T-helper 1 cell (primary cell): ENCODE data around the gene GRID1.

Experiments
- DNase-seq, 5 donors: peaks; one replicate each; pipeline ENCODE4 v3.0.0-alpha.2; 2012 to 2020

GRID1 gene

DNA sequence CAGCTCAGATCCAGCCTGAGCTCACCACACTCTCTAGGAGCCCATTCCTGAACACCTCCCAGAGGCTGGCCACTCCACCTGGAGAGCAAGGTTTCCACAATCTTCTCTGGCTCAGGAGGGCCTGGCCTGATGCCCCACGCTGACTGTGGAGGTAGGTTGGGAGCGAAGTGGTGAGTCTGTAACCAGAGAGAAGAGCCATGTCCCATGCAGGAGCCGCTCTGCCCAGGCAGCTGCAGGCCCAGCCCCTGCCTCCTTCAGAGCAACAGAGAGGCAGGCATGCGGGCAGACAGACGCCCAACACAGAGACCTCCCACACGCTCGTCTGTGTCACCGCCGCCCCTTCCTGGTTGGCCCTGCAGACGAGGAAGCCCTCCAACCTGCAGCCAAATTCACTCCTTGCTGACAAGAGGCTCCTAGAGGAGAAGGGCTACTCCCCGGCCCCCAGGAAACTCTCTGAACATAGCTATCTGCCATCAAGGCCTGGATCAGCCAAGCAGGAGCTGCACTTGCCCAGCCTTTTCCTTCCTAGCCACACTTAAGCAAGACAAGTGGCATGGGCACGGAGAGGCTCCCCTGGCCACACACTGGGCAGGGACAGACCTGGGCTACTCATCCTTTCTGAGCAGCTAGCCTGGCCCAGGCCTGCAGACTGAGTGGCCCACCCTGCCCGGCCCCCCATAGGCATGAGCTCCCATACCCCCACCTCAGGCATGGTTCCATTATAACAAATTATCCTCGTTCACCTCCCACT lies 101.9 kb downstream of the GRID1 start:
- no peak for DNase-seq

GRCh38 chr10:86263907-86264306 lies 102.7 kb downstream of the GRID1 start:
- no peak for DNase-seq

DNA sequence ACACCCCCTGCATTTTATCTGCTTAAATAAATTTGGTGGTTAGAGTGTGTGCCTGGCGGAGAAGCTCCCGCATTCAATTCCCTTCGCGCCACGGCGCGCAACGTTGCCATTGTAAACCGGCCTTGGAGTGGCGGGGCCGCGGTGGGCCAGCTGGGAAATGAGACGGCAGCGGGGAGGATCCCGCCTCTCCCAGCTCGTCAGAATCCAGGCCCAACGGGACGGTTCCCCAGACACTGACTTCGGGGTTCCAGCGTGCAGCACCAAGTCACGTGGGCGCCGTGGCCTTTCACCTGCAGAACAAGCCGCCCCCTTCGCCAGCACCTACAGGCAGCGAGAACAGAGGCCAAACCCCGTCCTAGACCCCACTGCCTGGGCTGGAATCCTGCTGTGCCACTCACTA lies 103.4 kb downstream of the GRID1 start:
- DNase-seq: no peak

GRCh38 chr10:86262688-86263181 lies 103.9 kb downstream of the GRID1 start:
- DNase-seq: no peak

DNA sequence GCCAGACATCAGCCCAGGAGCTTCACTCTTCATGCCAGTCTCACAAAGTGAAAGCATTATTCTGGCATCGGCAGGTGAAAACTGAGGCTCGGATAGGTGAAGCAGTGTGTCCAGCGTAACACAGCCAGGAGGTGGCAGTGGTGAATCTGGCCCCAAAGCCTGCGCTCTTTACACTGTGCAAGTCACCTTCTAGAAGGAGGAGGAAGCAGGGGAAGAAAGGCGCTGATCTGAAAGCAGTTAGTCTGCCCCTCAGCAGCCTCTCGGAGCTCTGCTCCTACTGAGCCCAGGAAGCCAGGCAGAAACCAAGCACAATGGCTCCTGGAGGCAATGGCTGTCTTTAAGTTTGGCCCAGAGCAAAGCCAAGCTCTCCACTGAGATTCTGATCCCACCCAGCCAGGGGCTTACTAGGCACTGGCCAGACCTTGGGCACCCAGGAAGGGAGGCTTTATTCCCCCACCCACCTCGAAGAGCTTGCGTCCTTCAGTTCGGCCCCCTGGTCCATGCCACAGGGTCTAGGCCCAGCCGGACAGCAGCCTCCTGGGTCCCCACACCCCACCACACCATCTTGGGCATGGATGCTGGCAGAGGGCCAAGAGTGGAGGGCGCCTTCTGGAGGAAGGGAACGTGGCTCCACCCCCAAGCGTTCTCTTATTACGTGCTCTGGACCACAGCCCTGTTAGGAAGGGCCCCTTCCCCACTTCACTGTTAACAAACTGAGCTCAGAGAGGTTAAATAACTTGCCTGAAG lies 104.5 kb downstream of the GRID1 start:
- peak in 1 of 5 donors; percentile 5 for DNase-seq

DNA sequence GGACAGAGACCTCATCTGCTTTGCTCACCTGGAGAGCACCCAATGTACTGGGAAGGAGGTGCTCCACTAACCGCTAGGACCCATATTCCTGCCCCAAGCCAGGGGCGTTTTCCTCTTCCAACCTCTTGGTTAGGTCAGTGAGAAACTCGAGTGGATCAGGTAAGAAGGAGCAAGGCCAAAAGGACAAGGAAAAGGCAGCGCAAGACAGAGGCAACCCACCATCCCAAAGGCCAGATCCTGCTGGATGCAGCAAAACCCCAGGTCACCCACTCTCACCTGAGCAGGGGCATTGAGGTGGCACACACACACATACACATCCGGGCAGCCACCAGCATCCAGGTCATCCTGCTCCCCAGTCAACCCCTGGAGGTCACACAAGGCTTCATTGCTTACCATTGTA lies 105.1 kb downstream of the GRID1 start:
- no peak for DNase-seq

DNA sequence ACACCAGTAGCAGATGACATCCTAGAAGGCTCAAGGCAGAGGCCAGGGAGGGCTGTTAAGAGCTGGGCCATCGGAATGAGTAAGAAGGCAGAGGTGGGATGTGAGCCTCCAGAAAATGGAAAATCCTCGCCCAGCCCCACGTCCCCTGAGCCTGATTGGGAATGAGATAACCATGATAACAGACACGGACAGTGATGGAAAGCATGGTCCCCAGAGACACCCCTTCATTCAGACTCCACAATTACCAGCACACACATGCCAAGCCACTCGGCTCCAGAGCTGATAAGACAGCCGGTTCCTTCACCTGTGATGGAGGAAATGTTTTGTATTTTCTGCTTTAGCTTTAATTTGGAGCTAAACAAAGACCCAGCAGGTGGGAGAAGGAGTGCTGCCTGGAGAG lies 106.0 kb downstream of the GRID1 start:
- no peak for DNase-seq

DNA sequence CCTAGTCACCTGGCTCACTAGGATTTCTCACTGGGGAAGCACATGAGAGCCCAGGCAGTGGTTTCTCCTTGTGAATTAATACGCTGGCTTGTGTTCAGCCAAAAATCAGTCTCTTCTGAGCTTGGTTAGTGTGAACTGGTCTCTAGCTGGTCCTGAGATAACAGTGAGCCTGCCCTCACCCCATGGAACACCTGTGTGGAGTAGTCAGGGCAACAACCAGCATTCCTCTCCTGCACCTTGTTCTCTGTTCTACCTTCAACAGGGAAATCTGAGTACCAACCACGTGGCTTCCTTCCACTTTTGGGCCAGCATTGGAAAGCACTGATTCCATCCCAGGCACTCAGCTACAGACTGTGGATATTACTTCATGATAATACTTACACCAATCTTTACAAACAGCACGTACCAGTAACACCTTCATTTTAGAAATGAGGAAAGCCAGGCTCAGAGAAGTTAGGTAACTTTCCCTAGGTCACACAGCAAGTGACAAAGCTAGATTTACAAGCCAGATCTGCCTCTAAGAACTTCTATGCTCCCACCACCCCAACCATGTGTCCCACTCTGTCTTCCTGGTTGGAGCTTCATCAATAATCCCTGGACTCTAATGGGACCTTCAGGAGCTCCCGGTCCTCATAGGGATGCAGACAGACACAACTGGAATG lies 106.6 kb downstream of the GRID1 start:
- DNase-seq: no peak

GRCh38 chr10:86258941-86259340 lies 107.7 kb downstream of the GRID1 start:
- no peak for DNase-seq

DNA sequence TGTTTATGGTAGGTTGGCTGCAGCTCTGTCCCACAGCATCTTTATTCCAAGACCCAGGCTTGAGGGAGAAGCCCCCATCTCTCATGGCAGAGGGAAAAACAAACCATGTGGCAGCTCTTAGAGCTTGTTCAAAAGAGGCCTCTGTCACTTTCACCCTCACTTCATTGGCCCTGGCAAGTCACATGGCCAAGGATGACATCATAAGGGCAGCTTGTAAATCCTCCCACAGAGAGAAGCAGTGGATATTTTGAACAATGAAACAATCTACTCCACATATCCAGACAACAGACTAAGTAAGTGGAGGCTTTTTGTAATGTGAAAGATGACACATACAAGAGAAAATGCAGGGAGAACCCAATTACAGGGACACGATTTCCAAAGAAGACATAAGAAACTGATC lies 108.1 kb downstream of the GRID1 start:
- no peak for DNase-seq

- DNase-seq: no peak
Observed at GRCh38 chr10:86257683-86258082, 108.9 kb downstream of the GRID1 start.

DNA sequence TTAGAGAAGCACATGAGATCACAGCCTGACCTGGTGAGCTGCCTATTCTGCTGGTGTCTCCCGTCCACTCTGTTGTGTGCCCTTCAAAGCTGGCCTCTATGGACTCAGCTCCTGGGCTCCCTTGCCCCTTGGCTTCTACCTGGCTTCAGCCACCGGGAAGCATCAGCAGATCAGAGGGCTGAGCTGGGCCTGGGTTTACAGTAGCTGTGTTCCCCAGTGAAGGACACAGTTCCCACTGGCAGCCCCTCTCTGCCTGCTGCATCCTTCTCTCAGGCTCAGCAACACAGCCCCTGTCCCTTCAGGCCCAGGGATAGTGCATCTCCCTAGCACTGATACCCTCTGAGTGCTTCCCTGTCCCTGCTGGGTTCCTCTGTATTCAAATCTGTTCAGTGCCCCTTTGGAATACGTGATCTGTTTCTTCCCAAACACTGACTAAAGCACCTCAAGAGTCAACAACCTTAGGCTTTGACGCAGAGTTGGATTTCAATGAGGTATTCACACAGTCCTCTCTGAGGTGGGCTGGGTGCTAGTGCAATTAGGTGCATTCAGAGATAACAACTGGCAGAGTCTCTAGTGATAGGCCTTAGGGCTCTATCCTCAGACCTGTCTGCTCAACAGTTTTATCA lies 109.8 kb downstream of the GRID1 start:
- no peak for DNase-seq

- DNase-seq: no peak
Observed at GRCh38 chr10:86255405-86256251, 111.0 kb downstream of the GRID1 start.

- no peak for DNase-seq
Observed at GRCh38 chr10:86254526-86255174, 111.9 kb downstream of the GRID1 start.

- no peak for DNase-seq
Observed at GRCh38 chr10:86254081-86254480, 112.5 kb downstream of the GRID1 start.

DNA sequence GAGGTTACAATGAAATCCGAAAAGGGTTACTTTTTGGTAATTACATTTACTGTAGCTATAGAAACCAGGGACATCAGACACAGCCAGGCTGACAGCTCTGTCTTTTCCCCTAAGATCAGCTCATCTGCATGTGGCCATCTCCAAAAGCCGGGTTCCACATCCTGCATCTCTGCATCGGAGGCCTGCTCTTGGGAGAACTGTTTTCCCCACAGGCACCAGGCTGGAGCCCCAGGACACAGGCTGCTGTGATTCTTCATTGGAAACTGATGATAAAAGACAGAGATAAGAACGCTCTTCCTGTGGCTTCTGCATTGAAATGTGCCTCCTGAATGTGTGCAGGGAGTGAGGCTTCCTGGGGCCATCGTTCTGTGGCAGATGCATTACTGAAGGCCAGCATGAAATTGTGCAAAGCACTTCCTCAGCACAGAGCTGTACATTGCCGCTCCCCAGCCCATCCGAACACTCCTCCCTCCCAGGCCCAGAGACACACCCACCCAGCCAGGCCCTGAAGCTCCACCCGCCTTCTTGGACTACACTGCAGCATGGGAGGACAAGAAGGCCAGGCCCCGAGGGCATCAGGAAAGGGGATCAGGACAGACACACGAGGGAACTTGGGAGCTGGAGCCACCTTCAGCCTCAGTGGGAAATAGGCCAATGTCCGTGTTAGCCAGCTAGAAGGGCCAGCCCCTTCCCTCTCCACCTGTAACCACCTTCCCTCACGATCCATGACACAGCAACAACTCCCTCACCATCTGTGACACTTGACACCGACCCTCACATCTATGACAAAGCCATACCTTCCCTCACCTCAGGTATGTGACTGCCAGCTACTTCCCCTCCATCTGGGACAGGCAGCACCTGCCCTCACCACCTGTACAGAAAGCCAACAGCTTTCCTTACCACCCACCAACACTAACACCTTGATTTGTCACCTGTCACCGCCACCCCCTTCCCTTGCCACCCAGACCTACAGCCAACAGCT lies 113.2 kb downstream of the GRID1 start:
- DNase-seq: no peak

- DNase-seq: no peak
Observed at GRCh38 chr10:86252556-86252955, 114.0 kb downstream of the GRID1 start.

- DNase-seq: no peak
Observed at GRCh38 chr10:86252079-86252478, 114.5 kb downstream of the GRID1 start.

DNA sequence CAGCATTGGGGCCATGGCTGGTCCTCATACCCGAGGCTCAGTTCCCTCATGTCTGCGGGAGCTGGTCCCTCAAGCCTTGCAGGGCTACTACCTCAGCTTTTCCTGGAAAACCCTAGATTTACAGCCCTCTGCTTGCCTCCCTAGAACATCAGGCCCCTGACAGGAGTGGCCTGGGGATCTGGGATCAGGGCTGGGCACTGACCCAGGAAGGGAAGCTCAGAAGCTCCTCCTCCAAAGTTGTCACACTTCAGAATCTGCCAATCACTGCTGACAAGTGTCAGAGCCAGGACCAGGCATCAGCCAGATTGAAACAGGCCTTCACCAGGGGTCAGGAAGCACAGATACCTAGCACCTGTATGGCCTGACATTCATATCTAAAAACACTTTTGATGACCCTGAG lies 115.2 kb downstream of the GRID1 start:
- DNase-seq: peak in 1 of 5 donors; percentile 1

DNA sequence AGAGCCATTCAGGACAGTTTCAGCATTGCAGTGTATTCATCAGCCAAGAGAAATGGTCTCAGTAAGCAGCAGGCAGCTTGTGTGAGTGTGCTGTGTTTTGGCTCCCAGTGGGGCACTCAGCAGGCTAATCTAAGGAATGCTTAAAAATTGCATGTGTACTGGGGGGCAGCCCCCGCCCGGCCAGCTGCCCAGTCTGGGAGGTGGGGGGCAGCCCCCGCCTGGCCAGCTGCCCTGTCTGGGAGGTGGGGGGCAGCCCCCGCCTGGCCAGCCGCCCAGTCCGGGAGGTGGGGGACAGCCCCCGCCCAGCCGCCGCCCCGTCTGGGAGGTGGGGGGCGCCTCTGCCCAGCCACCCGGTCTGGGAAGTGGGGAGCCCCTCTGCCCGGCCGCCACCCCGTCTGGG lies 116.2 kb downstream of the GRID1 start:
- DNase-seq: no peak
